ENCODE measurements around the gene DTNBP1.

DNA sequence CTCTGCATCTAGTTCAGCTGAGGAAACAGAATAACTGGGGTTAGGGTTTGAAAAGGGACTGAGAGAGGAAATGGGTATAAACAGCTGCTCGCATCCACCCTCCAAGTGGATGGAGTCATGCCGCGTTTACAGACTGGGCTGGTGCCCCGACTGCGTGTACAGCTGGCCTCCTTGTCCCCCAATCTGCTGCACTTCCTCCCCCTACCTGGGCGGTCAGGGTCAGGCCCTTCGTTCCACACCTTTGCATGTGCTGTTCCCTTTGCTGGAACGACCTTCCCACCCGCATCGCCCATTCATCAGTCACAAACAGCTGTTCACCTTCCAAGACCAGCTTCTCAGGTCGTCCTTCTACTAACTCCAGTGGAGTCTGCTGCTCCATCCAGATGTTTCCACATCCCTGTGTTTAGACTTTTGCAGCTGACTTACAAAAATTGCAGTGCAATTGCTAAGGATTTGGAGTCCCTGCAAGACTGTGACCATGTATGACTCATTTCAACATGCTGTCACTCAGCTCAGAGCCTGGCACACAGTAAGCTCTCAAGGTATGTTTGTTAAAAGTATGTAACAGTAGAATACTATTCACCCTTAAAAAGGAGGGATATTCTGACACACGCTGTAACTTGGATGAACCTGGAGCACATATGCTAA lies 129.3 kb downstream of the DTNBP1 start:
- TF ChIP-seq, protein P1, sequence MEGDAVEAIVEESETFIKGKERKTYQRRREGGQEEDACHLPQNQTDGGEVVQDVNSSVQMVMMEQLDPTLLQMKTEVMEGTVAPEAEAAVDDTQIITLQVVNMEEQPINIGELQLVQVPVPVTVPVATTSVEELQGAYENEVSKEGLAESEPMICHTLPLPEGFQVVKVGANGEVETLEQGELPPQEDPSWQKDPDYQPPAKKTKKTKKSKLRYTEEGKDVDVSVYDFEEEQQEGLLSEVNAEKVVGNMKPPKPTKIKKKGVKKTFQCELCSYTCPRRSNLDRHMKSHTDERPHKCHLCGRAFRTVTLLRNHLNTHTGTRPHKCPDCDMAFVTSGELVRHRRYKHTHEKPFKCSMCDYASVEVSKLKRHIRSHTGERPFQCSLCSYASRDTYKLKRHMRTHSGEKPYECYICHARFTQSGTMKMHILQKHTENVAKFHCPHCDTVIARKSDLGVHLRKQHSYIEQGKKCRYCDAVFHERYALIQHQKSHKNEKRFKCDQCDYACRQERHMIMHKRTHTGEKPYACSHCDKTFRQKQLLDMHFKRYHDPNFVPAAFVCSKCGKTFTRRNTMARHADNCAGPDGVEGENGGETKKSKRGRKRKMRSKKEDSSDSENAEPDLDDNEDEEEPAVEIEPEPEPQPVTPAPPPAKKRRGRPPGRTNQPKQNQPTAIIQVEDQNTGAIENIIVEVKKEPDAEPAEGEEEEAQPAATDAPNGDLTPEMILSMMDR (IDR thresholded peaks at IDR 0.05) = no peak
- no peak for TF ChIP-seq POLR2A (IDR thresholded peaks at IDR 0.05)

Data from esophagus squamous epithelium (tissue), 4 donors.